ENCODE data around the gene MARCHF2.

The MARCHF2 gene

GRCh38 chr19:8413629-8413995 lies 507 bp downstream of the MARCHF2 start (continued):
- TF ChIP-seq ZBTB21 (tag by site-specific recombination; IDR thresholded peaks at IDR 0.05) (no peak), ZNF175 (tag by site-specific recombination; IDR thresholded peaks at IDR 0.05) (no peak)
- TF ChIP-seq, protein P1, sequence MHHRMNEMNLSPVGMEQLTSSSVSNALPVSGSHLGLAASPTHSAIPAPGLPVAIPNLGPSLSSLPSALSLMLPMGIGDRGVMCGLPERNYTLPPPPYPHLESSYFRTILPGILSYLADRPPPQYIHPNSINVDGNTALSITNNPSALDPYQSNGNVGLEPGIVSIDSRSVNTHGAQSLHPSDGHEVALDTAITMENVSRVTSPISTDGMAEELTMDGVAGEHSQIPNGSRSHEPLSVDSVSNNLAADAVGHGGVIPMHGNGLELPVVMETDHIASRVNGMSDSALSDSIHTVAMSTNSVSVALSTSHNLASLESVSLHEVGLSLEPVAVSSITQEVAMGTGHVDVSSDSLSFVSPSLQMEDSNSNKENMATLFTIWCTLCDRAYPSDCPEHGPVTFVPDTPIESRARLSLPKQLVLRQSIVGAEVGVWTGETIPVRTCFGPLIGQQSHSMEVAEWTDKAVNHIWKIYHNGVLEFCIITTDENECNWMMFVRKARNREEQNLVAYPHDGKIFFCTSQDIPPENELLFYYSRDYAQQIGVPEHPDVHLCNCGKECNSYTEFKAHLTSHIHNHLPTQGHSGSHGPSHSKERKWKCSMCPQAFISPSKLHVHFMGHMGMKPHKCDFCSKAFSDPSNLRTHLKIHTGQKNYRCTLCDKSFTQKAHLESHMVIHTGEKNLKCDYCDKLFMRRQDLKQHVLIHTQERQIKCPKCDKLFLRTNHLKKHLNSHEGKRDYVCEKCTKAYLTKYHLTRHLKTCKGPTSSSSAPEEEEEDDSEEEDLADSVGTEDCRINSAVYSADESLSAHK (tag by site-specific recombination; IDR thresholded peaks at IDR 0.05): no peak

DNA sequence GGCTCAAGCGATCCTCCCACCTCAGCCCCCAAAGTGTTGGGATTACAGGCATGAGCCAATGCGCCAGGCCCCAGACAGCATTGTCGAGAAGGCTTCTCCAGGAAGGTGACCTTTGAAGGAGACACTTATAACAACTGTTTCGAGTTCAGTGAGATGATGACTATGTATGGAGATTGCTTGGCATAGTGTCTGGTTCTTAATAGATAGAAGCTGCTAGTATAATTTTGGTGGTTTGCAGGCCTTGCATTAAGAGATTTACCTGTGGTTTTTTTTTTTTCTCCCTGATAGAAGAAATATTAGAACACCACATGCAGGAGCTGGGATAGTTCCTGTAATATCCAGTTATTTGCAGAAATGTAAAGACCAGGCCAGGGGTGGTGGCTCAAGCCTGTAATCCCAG lies 3.7 kb downstream of the MARCHF2 start:
- Histone ChIP-seq H3K27ac (ENCODE audit: extremely low read depth, low read depth, low read length) (no peak overlapping the region), H3K36me3 (ENCODE audit: control insufficient read depth in 2 of 2, insufficient read depth in 1 of 2, low read length in 2 of 2) (peaks cover 0 to 4% of the 10 kb centered on the region in 2 experiments; a peak in 2 of 3 replicates), H3K4me3 (ENCODE audit: low read depth, low read length) (no peak overlapping the region), H3K9me3 (ENCODE audit: control insufficient read depth, insufficient read depth, low read depth, low read length) (no peaks in the 10 kb centered on the region), H3K4me1 (ENCODE audit: control insufficient read depth, insufficient read depth, low read length) (peaks cover 2% of the 10 kb centered on the region; the same call in 1 of the 2 replicates)
- POLR2A ChIA-PET: interaction anchor here (0.6 to 6.2 kb wide), 3 partner anchors 30 to 99 kb away, joined by 5 to 47 read pairs (median 9); partner anchors contain the start of gene HNRNPM
- TF ChIP-seq ZNF155 (tag by site-specific recombination; IDR thresholded peaks at IDR 0.05): no peak
- no peak for TF ChIP-seq ZNF391 (tag by site-specific recombination; IDR thresholded peaks at IDR 0.05; ENCODE audit: borderline replicate concordance, low read depth)
- no peak for TF ChIP-seq HOXD13 (CRISPR knock-in tag; IDR thresholded peaks at IDR 0.05; ENCODE audit: borderline replicate concordance)
- TF ChIP-seq ZNF121 (tag by site-specific recombination; IDR thresholded peaks at IDR 0.05): peak; percentile 13; the same call in 1 of the 2 replicates
- no peak for TF ChIP-seq ZBTB11 (tag by site-specific recombination; conservative IDR thresholded peaks at IDR 0.05; ENCODE audit: low read depth)
- TF ChIP-seq MYNN (tag by site-specific recombination; IDR thresholded peaks at IDR 0.05; ENCODE audit: borderline replicate concordance): no peak
- CTCF ChIA-PET: interaction anchor here (1.8 kb wide), 1 partner anchor 89 kb away, joined by 7 read pairs; no protein-coding TSS in a partner anchor

DNA sequence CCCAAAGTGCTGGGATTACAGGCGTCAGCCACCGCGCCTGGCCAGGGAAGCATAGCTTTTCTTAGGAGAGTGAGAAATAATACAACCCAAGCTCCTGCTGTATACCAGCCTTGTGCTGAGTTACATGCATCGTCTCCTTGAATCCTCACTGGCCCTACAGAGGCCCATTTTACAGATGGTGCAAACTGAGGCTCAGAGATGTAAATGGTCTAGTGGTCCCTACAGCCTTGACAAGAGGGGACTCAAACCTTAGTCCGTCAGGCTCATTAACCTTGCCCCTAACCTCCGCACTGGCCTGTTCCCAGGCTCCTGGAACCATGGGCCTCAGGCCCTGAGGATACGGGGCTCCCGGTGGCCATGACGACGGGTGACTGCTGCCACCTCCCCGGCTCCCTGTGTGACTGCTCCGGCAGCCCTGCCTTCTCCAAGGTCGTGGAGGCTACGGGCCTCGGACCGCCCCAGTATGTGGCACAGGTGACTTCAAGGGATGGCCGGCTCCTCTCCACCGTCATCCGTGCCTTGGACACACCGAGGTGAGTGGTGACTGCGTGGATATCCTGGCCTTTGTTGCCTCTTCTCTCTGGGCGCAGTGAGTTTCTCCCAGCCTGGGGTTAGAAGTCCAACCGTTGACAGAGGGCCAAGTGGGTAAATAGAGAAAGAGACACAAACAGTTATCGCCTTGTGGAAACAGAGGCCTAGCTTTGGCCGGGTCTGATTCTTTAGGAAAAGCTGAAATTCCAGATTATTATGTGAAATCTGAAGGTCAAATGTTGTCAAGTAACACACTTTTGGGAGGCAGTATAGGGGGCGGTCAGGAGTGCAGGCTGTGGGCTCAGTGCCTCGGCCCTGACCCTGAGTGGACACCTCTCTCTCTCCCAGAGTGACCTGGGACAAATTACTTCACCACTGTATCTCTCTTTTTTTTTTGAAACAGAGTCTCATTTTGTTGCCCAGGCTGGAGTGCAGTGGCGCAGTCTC lies 8.7 kb downstream of the MARCHF2 start:
- H3K9me3 ChIP-seq (ENCODE audit: control insufficient read depth, insufficient read depth, low read depth, low read length): no peaks in the 10 kb centered on the region
- no peak overlapping the region for H3K4me3 ChIP-seq (ENCODE audit: low read depth, low read length)
- H3K4me1 ChIP-seq (ENCODE audit: control insufficient read depth, insufficient read depth, low read length): peaks cover 4% of the 10 kb centered on the region
- H3K27ac ChIP-seq (ENCODE audit: extremely low read depth, low read depth, low read length): no peak overlapping the region
- CTCF ChIA-PET: interaction anchor here (0.5 to 2.3 kb wide), 4 partner anchors 9 to 97 kb away, joined by 3 to 16 read pairs (median 4); partner anchors contain the start of gene MARCHF2
- peaks cover 0 to 8% of the 10 kb centered on the region in 2 experiments; a peak in 1 of 3 replicates for H3K36me3 ChIP-seq (ENCODE audit: control insufficient read depth in 2 of 2, insufficient read depth in 1 of 2, low read length in 2 of 2)
- no peak for TF ChIP-seq ZNF776 (tag by site-specific recombination; IDR thresholded peaks at IDR 0.05; ENCODE audit: borderline replicate concordance)
- TF ChIP-seq ZNF623 (tag by site-specific recombination; IDR thresholded peaks at IDR 0.05): no peak
- TF ChIP-seq ZNF596 (tag by site-specific recombination; IDR thresholded peaks at IDR 0.05): no peak
- TF ChIP-seq ZIC2 (tag by site-specific recombination; IDR thresholded peaks at IDR 0.05): no peak
- TF ChIP-seq ZNF600 (tag by site-specific recombination; IDR thresholded peaks at IDR 0.05): no peak
- TF ChIP-seq ZNF558 (tag by site-specific recombination; IDR thresholded peaks at IDR 0.05): no peak
- no peak for TF ChIP-seq ZNF132 (tag by site-specific recombination; IDR thresholded peaks at IDR 0.05; ENCODE audit: borderline replicate concordance)
- TF ChIP-seq ZNF391 (tag by site-specific recombination; IDR thresholded peaks at IDR 0.05; ENCODE audit: borderline replicate concordance, low read depth): no peak
- POLR2A ChIA-PET: no interaction called here
